Measurements from ENCODE around the gene CTNNB1. TPM values are rescaled to one million over a fixed set of nuclear protein-coding genes. Genes with fewer than 3 reads are reported as not detected.

Gene CTNNB1
- total and polyA plus RNA-seq, 9 donors: 169 to 495 (median 404) TPM

- H3K9me3 ChIP-seq: no peaks in the 10 kb centered on the region
- H3K27ac ChIP-seq: no peak overlapping the region
- H3K27me3 ChIP-seq: no peaks in the 10 kb centered on the region
- intact Hi-C loops (cut with DNase I): no loop called here
- no peaks in the 10 kb centered on the region for H3K36me3 ChIP-seq
- WGBS, 3 donors: 93 to 94% (median 94%) methylated on average over 4 of the region's 4 CpGs
- H3K4me1 ChIP-seq (ENCODE audit: insufficient read depth): no peaks in the 10 kb centered on the region
- no peak overlapping the region for H3K4me3 ChIP-seq
- TF ChIP-seq POLR2A (IDR thresholded peaks at IDR 0.05) (no peak), EP300 (IDR thresholded peaks at IDR 0.05) (no peak), CTCF (IDR thresholded peaks at IDR 0.05) (no peak)
- no peak for DNase-seq
Observed at GRCh38 chr3:41241161-41241560, 41.9 kb downstream of the CTNNB1 start.

- no peak for TF ChIP-seq EP300 (IDR thresholded peaks at IDR 0.05)
- 81% methylated on average over 7 of the region's 7 CpGs for WGBS, 3 donors
- Histone ChIP-seq H3K9me3 (no peaks in the 10 kb centered on the region), H3K4me3 (no peak overlapping the region), H3K4me1 (ENCODE audit: insufficient read depth) (no peaks in the 10 kb centered on the region), H3K36me3 (no peaks in the 10 kb centered on the region), H3K27me3 (no peaks in the 10 kb centered on the region), H3K27ac (no peak overlapping the region)
- intact Hi-C loops (cut with DNase I): no loop called here
- no peak for DNase-seq
Observed at GRCh38 chr3:41241800-41242571, 42.7 kb downstream of the CTNNB1 start.

- Histone ChIP-seq H3K4me1 (ENCODE audit: insufficient read depth) (no peaks in the 10 kb centered on the region), H3K36me3 (no peaks in the 10 kb centered on the region), H3K4me3 (no peak overlapping the region), H3K9me3 (no peaks in the 10 kb centered on the region), H3K27me3 (no peaks in the 10 kb centered on the region), H3K27ac (no peak overlapping the region)
- WGBS, 3 donors: 63 to 71% (median 68%) methylated on average over 2 of the region's 2 CpGs
- intact Hi-C loops (cut with DNase I): no loop called here
- DNase-seq: no peak
- TF ChIP-seq EP300 (IDR thresholded peaks at IDR 0.05) (no peak), POLR2A (IDR thresholded peaks at IDR 0.05) (no peak), CTCF (IDR thresholded peaks at IDR 0.05) (no peak)
Observed at GRCh38 chr3:41243183-41243582, 43.9 kb downstream of the CTNNB1 start.

GRCh38 chr3:41244620-41245336, 45.5 kb downstream of the CTNNB1 start:
- Histone ChIP-seq H3K4me1 (ENCODE audit: insufficient read depth) (no peaks in the 10 kb centered on the region), H3K4me3 (no peak overlapping the region), H3K9me3 (no peaks in the 10 kb centered on the region), H3K36me3 (no peaks in the 10 kb centered on the region), H3K27ac (no peak overlapping the region), H3K27me3 (no peaks in the 10 kb centered on the region)
- intact Hi-C loops (cut with DNase I): no loop called here
- TF ChIP-seq POLR2A (IDR thresholded peaks at IDR 0.05) (no peak), EP300 (IDR thresholded peaks at IDR 0.05) (no peak), CTCF (IDR thresholded peaks at IDR 0.05) (no peak)
- 72 to 86% (median 75%) methylated on average over 5 to 6 of the region's 6 CpGs for WGBS, 3 donors
- no peak for DNase-seq

All from ovary (tissue), 9 donors.